Choroid plexus epithelial cell (primary cell): ENCODE data around the gene CDS2.
A peak's percentile ranks its signal among the peaks of the same experiment; 100 is the strongest.

ENCODE experiments used
- DNase-seq: peaks from one replicate; pipeline ENCODE4 v3.0.0-alpha.2; 2010; ENCODE audit warnings: low read depth
- H3K4me3 ChIP-seq: 2 replicates; pipeline ENCODE4 v1.5.1; 2011; ENCODE audit warnings: low read depth, mild to moderate bottlenecking, control low read depth, low read length, moderate library complexity
- CTCF ChIP-seq: conservative IDR thresholded peaks from 2 replicates; pipeline ENCODE4 v1.5.1; 2011; ENCODE audit warnings: low read depth, mild to moderate bottlenecking, control low read depth, inconsistent platforms, low read length, moderate library complexity

CDS2 gene

GRCh38 chr20:5145365-5146098 lies 18.7 kb downstream of the CDS2 start:
- no peak for TF ChIP-seq CTCF

GRCh38 chr20:5146099-5146668 lies 19.4 kb downstream of the CDS2 start:
- DNase-seq: no peak
- TF ChIP-seq CTCF: no peak
- H3K4me3 ChIP-seq: no peak overlapping the region

More at GRCh38 chr20:5145365-5146098, 18.7 kb downstream of the CDS2 start:
- no peak overlapping the region for H3K4me3 ChIP-seq
- DNase-seq: no peak

GRCh38 chr20:5146871-5147592 lies 20.2 kb downstream of the CDS2 start:
- H3K4me3 ChIP-seq: no peak overlapping the region
- TF ChIP-seq CTCF: no peak
- DNase-seq: no peak

GRCh38 chr20:5148581-5148980 lies 21.8 kb downstream of the CDS2 start:
- H3K4me3 ChIP-seq: no peak overlapping the region
- no peak for TF ChIP-seq CTCF
- DNase-seq: no peak

- DNase-seq: no peak
- no peak for TF ChIP-seq CTCF
- no peak overlapping the region for H3K4me3 ChIP-seq
Observed at GRCh38 chr20:5149892-5150225, 23.1 kb downstream of the CDS2 start.

GRCh38 chr20:5150226-5151076 lies 23.6 kb downstream of the CDS2 start:
- no peak overlapping the region for H3K4me3 ChIP-seq
- DNase-seq: peak; percentile 73
- no peak for TF ChIP-seq CTCF
